Progenitor cell of endocrine pancreas (in vitro differentiated cells): ENCODE results near the gene B9D1. TPM values are rescaled to one million over a fixed set of nuclear protein-coding genes. Genes with fewer than 3 reads are reported as not detected.
A peak's percentile ranks its signal among the peaks of the same experiment; 100 is the strongest.

Source experiments
- DNase-seq: peaks from one replicate; pipeline ENCODE4 v3.0.0; 2021; ENCODE audit warnings: low spot score; ENCODE audit not compliant: unreplicated experiment
- H3K27ac Mint-ChIP-seq: 2 replicates; pipeline ENCODE4 v1.8.0; 2021; ENCODE audit warnings: mild to moderate bottlenecking, moderate library complexity, mixed read lengths
- H3K27me3 Mint-ChIP-seq: 2 replicates; pipeline ENCODE4 v1.8.0; 2021; ENCODE audit warnings: mixed read lengths
- H3K36me3 Mint-ChIP-seq: 2 replicates; pipeline ENCODE4 v1.8.0; 2022; ENCODE audit warnings: mixed read lengths; ENCODE audit not compliant: insufficient read depth
- H3K4me1 Mint-ChIP-seq: 2 replicates; pipeline ENCODE4 v1.8.0; 2021; ENCODE audit warnings: low read depth, mixed read lengths
- H3K4me3 Mint-ChIP-seq: 2 replicates; pipeline ENCODE4 v1.8.0; 2021; ENCODE audit warnings: low read depth, mild to moderate bottlenecking, moderate library complexity, mixed read lengths
- H3K9me3 Mint-ChIP-seq: 2 replicates; pipeline ENCODE4 v1.8.0; 2021; ENCODE audit warnings: low read depth, mixed read lengths
- total RNA-seq: library from RNA; stranded (reverse); gene quantifications from 2 replicates; pipeline ENCODE4 v1.2.1, GENCODE V29; 2021
- TF ChIP-seq, protein P1 (sequence below): fragments of 200-600 bp; sonication (generic); IDR thresholded peaks from one replicate; pipeline ENCODE4 v1.5.0; 2021; ENCODE audit warnings: antibody characterized with exemption, mild to moderate bottlenecking; ENCODE audit not compliant: unreplicated experiment

B9D1 gene
- total RNA-seq, 1 donor from 2014 or later: 27.3 TPM

DNA sequence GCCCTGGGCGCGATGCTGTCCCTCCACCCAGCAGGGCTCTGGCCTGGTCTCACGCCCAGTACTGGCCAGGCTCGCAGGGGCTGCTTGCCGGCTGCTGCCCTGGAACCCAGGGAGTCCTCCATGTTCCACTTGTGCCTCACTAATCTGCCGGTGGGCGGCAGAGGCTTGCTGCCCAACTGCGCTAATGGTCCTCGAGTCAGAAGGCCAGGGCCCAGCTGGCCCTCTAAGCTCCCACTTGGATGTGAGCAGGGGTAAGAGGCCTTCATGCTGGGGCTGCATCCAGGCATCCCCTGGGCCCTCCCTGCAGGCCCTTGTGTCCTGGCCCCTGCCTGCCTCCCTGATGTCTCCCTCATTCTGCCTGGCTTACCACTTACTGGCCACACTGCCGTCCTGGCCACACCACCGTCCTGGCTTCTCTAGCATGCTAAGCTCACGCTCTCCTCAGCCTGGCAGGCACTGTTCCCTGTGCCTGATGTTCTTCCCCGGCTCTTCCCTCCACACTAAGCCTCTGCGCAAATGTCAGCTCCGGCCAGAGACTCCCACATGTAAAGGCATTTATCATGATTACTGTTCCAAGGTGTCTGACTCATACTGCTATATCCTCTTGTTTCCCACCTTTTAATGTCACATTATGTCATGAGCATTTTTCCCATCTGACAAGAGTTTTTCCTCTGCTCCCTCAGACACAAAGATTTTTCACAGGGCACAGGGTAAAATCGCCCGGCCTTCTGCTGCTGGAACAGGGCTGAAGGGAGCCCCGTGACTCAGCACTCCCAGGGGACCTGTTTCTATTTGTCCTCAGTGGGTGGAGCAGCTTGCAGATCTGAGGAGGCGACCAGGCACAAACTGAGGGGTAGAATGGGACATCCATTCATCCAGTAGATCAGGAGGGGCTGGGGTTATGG is 15.9 kb downstream of the B9D1 start:
- Mint-ChIP-seq H3K9me3 (no peaks in the 10 kb centered on the region), H3K4me3 (no peak overlapping the region), H3K36me3 (peaks cover 11% of the 10 kb centered on the region), H3K27ac (peak overlapping the region; percentile 86), H3K4me1 (peaks cover 11% of the 10 kb centered on the region), H3K27me3 (no peaks in the 10 kb centered on the region)
- TF ChIP-seq, protein P1, sequence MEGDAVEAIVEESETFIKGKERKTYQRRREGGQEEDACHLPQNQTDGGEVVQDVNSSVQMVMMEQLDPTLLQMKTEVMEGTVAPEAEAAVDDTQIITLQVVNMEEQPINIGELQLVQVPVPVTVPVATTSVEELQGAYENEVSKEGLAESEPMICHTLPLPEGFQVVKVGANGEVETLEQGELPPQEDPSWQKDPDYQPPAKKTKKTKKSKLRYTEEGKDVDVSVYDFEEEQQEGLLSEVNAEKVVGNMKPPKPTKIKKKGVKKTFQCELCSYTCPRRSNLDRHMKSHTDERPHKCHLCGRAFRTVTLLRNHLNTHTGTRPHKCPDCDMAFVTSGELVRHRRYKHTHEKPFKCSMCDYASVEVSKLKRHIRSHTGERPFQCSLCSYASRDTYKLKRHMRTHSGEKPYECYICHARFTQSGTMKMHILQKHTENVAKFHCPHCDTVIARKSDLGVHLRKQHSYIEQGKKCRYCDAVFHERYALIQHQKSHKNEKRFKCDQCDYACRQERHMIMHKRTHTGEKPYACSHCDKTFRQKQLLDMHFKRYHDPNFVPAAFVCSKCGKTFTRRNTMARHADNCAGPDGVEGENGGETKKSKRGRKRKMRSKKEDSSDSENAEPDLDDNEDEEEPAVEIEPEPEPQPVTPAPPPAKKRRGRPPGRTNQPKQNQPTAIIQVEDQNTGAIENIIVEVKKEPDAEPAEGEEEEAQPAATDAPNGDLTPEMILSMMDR: no peak
- DNase-seq: no peak

DNA sequence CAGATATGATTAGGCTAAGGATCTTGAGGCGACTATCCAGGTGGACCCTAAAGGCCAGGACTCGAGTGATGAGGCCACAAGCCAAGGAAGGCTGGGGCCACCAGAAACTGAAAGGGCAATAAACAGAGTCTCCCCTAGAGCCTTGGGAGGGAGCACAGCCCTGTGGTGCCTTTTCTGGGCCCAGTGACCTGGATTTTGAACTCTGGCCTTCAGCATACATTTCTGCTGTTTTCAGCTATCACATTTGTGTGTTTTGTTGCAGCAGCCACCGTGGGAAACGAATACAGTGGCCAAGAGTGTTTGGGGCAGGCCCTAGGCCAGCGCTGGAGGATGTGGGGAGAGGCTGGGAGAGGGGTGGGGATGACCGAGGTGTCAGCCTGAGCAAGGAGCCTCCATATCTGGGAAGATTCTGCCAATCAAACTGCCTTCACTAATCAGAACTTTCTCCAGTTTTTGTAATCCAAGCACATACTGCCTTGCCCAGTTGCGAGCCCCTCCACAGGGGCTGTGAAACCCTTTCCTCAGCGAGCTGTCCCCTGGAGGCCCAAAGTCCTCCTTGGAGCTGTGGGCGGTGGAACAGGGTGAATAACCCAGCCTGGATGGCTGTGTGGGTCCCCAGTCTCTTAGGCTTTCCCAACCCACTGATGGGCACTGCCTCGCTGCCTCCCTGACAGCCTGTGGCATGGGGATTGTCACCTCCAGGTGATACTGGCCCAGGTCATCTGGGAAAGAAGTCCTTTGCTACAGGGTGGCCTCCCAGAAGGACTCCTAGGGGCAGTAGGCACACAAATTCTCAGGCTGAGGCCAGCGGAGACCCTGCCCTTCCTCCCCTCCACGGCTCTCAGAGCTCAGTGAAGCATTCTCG is 16.8 kb downstream of the B9D1 start:
- Mint-ChIP-seq H3K4me3 (no peak overlapping the region), H3K9me3 (no peaks in the 10 kb centered on the region), H3K4me1 (peaks cover 13% of the 10 kb centered on the region), H3K27me3 (no peaks in the 10 kb centered on the region), H3K36me3 (peaks cover 6% of the 10 kb centered on the region), H3K27ac (peak overlapping the region; percentile 79)
- TF ChIP-seq, protein P1: no peak
- no peak for DNase-seq

DNA sequence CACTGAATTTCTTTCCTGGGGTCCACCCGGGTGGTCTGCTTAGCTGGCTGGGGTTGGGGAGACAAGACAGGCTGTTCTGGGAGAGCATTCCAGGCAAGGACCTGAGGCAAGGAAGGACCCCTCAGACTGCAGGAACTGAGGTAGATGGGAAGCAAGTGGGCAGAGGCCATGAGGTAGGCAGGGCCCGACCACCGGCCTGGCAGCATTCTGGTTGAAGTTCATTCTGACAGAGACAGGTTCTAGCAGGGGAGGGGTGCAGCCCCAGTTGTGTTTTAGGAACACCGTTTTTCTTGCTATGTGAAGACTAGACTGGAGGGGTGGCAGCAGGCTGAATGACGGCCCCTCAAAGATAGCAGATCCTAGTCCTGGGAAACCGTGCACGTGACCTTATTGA is 17.5 kb downstream of the B9D1 start:
- Mint-ChIP-seq H3K27ac (no peak overlapping the region), H3K27me3 (no peaks in the 10 kb centered on the region), H3K4me1 (peaks cover 13% of the 10 kb centered on the region), H3K36me3 (peaks cover 4% of the 10 kb centered on the region), H3K4me3 (no peak overlapping the region), H3K9me3 (no peaks in the 10 kb centered on the region)
- no peak for DNase-seq
- TF ChIP-seq, protein P1: no peak

DNA sequence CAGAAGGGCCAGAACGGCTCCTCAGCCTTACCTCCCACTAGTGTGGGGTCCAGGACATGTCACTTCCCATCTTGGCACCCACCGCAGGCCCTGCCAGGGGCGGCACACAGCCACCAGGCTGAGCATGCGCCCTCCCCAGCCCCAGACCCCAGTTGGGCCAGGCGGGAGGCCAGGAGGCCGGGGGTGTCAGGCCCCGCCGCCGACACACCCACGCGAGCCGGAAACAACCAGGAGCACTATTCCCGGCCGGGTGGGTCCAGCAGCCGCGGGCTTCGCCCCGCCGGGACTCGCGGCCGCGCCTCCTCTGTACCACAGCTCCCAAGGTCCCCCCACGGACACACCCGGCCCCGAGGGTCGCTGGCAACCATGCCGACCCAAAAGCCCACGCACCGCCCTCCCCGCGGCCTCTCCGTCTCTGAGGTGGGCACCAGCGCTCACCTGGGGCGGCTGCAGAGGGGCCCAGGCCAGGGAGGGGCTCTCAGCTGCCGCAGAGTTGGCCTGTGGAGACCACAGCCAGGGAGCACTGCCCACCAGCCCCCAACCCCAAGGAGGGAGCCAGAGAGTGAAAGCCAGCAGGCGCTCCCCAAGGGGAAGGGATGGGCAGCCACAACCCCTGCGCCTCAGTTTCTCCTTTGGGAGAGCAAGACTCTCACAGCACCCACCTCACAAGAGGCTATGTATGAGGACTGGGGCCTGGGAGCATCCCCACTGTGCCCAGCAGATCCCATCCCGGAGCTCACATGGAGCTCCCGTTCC is 18.0 kb downstream of the B9D1 start:
- DNase-seq: no peak
- Mint-ChIP-seq H3K27me3 (no peaks in the 10 kb centered on the region), H3K9me3 (no peaks in the 10 kb centered on the region), H3K4me1 (peaks cover 13% of the 10 kb centered on the region), H3K27ac (no peak overlapping the region), H3K4me3 (no peak overlapping the region), H3K36me3 (peaks cover 4% of the 10 kb centered on the region)
- TF ChIP-seq, protein P1: no peak

DNA sequence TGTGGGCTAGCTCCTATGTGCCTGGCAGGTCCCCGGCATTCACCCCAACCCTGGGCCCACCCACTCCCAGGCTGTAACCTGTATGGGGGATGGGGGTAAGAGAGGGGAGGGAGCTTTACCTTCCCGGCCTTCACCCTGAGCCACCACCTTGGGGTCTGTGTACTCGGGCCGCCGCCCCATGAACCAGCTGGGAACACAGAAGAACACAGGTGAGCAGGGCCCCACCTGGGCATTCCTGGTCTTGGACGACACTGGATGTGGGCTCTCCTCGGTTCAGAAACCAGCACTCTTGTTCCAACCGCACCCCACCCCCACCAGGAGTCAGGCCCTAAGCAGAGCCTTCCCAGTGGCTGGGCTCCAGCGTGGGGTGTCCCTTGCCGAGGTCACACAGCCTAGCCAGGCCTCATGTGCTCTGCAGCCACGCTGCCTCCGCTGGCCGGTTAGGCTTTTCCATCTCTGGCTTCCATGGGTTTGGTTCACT is 18.8 kb downstream of the B9D1 start:
- peaks cover 4% of the 10 kb centered on the region for H3K36me3 Mint-ChIP-seq
- H3K27ac Mint-ChIP-seq: no peak overlapping the region
- no peaks in the 10 kb centered on the region for H3K9me3 Mint-ChIP-seq
- no peak for DNase-seq
- H3K27me3 Mint-ChIP-seq: no peaks in the 10 kb centered on the region
- peaks cover 13% of the 10 kb centered on the region for H3K4me1 Mint-ChIP-seq
- no peak overlapping the region for H3K4me3 Mint-ChIP-seq
- TF ChIP-seq, protein P1: no peak
